WTC11 (cell line): ENCODE data around the gene SPAG5.

Experiments used
- CREM ChIP-seq: sonication (generic); formaldehyde crosslinking; IDR thresholded peaks from 2 replicates; pipeline ENCODE4 v1.8.1; 2022; ENCODE audit warnings: mild to moderate bottlenecking, missing genetic modification reagents, moderate library complexity
- NFYB ChIP-seq: sonication (generic); formaldehyde crosslinking; conservative IDR thresholded peaks from 2 replicates; pipeline ENCODE4 v1.8.0; 2022; ENCODE audit warnings: low read depth, missing genetic modification reagents
- NR3C1 ChIP-seq: sonication (generic); formaldehyde crosslinking; conservative IDR thresholded peaks from 2 replicates; pipeline ENCODE4 v1.8.1; 2023; ENCODE audit warnings: low read depth, mild to moderate bottlenecking, missing genetic modification reagents
- SP1 ChIP-seq: sonication (generic); formaldehyde crosslinking; conservative IDR thresholded peaks from 2 replicates; pipeline ENCODE4 v1.8.1; 2022; ENCODE audit warnings: missing genetic modification reagents
- TF ChIP-seq, protein P1 (sequence below): sonication (generic); formaldehyde crosslinking; IDR thresholded peaks from 2 replicates; pipeline ENCODE4 v1.8.1; 2023; ENCODE audit warnings: mild to moderate bottlenecking, missing genetic modification reagents, moderate library complexity
- TF ChIP-seq, protein P2 (sequence below): fragments of 200-600 bp; IDR thresholded peaks from 2 replicates; pipeline ENCODE4 v1.8.0; 2022; ENCODE audit warnings: antibody characterized with exemption

DNA sequence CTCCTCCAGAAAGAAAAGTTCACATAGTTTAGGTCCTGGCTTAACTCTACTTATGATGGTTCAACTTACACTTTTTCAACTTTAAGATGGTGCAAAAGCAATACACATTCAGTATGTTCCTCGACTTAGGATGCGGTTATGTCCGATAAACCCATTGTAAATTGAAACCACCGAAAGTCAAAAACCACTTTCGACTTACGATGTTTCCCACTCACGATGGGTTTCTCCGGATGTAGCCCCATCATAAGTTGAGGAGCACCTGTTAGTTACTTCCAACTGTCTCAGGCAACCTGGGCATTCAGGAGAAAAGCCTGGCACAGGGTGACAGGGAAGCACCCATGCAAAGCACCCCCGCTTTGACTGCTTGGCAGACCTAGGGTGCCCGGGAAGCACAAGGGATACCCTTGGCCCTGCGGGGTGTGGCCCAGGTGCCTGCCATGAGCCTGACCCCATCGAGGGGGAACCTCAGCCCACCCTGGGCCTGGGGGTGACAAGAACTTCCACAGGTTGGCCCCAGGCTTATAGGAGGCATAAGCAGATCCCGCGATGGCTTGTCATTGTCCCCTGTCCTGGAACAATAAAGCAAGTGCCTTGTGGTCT is 60.4 kb downstream of the SPAG5 start:
- TF ChIP-seq, protein P1, sequence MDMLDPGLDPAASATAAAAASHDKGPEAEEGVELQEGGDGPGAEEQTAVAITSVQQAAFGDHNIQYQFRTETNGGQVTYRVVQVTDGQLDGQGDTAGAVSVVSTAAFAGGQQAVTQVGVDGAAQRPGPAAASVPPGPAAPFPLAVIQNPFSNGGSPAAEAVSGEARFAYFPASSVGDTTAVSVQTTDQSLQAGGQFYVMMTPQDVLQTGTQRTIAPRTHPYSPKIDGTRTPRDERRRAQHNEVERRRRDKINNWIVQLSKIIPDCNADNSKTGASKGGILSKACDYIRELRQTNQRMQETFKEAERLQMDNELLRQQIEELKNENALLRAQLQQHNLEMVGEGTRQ: no peak
- no peak for TF ChIP-seq CREM (CRISPR knock-in tag)
- TF ChIP-seq, protein P2, sequence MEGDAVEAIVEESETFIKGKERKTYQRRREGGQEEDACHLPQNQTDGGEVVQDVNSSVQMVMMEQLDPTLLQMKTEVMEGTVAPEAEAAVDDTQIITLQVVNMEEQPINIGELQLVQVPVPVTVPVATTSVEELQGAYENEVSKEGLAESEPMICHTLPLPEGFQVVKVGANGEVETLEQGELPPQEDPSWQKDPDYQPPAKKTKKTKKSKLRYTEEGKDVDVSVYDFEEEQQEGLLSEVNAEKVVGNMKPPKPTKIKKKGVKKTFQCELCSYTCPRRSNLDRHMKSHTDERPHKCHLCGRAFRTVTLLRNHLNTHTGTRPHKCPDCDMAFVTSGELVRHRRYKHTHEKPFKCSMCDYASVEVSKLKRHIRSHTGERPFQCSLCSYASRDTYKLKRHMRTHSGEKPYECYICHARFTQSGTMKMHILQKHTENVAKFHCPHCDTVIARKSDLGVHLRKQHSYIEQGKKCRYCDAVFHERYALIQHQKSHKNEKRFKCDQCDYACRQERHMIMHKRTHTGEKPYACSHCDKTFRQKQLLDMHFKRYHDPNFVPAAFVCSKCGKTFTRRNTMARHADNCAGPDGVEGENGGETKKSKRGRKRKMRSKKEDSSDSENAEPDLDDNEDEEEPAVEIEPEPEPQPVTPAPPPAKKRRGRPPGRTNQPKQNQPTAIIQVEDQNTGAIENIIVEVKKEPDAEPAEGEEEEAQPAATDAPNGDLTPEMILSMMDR: no peak
- TF ChIP-seq SP1 (CRISPR knock-in tag): no peak
- TF ChIP-seq NFYB (CRISPR knock-in tag): no peak
- TF ChIP-seq NR3C1 (CRISPR knock-in tag): no peak
